ENCODE measurements around the gene RASGRP1. TPM values are rescaled to one million over a fixed set of nuclear protein-coding genes. Genes with fewer than 3 reads are reported as not detected.

Gene RASGRP1
- total RNA-seq, 4 donors from 2014 or later, result 0.29 to 0.99 (median 0.66) TPM

GRCh38 chr15:38551720-38552648 lies 12.6 kb downstream of the RASGRP1 start:
- no peak overlapping the region for H3K4me3 ChIP-seq
- no peaks in the 10 kb centered on the region for H3K27me3 ChIP-seq
- 54% methylated on average over 7 of the region's 7 CpGs for WGBS
- DNase-seq (ENCODE audit: extremely low spot score), result no peak
- no peaks in the 10 kb centered on the region for H3K9me3 ChIP-seq
- no peak overlapping the region for H3K27ac ChIP-seq (replicated peaks in 1 of 4)
- intact Hi-C loops (cut with DNase I), result no loop called here
- H3K36me3 ChIP-seq, result no peaks in the 10 kb centered on the region
- TF ChIP-seq POLR2AphosphoS5 (IDR thresholded peaks at IDR 0.05), result no peak
- TF ChIP-seq POLR2A (IDR thresholded peaks at IDR 0.05; ENCODE audit: low read depth), result no peak
- TF ChIP-seq, protein P1, sequence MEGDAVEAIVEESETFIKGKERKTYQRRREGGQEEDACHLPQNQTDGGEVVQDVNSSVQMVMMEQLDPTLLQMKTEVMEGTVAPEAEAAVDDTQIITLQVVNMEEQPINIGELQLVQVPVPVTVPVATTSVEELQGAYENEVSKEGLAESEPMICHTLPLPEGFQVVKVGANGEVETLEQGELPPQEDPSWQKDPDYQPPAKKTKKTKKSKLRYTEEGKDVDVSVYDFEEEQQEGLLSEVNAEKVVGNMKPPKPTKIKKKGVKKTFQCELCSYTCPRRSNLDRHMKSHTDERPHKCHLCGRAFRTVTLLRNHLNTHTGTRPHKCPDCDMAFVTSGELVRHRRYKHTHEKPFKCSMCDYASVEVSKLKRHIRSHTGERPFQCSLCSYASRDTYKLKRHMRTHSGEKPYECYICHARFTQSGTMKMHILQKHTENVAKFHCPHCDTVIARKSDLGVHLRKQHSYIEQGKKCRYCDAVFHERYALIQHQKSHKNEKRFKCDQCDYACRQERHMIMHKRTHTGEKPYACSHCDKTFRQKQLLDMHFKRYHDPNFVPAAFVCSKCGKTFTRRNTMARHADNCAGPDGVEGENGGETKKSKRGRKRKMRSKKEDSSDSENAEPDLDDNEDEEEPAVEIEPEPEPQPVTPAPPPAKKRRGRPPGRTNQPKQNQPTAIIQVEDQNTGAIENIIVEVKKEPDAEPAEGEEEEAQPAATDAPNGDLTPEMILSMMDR (IDR thresholded peaks at IDR 0.05), result no peak
- TF ChIP-seq EP300 (IDR thresholded peaks at IDR 0.05), result no peak
- no peaks in the 10 kb centered on the region for H3K4me1 ChIP-seq

GRCh38 chr15:38549222-38549621 lies 15.4 kb downstream of the RASGRP1 start:
- H3K36me3 ChIP-seq, result no peaks in the 10 kb centered on the region
- H3K9me3 ChIP-seq, result no peaks in the 10 kb centered on the region
- DNase-seq (ENCODE audit: extremely low spot score), result no peak
- TF ChIP-seq POLR2A (IDR thresholded peaks at IDR 0.05; ENCODE audit: low read depth), result no peak
- no peak for TF ChIP-seq POLR2AphosphoS5 (IDR thresholded peaks at IDR 0.05)
- TF ChIP-seq, protein P1 (IDR thresholded peaks at IDR 0.05), result no peak
- TF ChIP-seq EP300 (IDR thresholded peaks at IDR 0.05), result no peak
- no peak overlapping the region for H3K27ac ChIP-seq (replicated peaks in 1 of 4)
- H3K27me3 ChIP-seq, result no peaks in the 10 kb centered on the region
- H3K4me1 ChIP-seq, result no peaks in the 10 kb centered on the region
- no peak overlapping the region for H3K4me3 ChIP-seq
- intact Hi-C loops (cut with DNase I), result no loop called here

- DNase-seq (ENCODE audit: extremely low spot score), result peak; percentile 55
- H3K27me3 ChIP-seq, result no peaks in the 10 kb centered on the region
- WGBS, result 90% methylated on average over 10 of the region's 10 CpGs
- intact Hi-C loops (cut with DNase I), result no loop called here
- H3K9me3 ChIP-seq, result no peaks in the 10 kb centered on the region
- no peak overlapping the region for H3K27ac ChIP-seq (replicated peaks in 1 of 4)
- no peaks in the 10 kb centered on the region for H3K4me1 ChIP-seq
- no peak overlapping the region for H3K4me3 ChIP-seq
- no peaks in the 10 kb centered on the region for H3K36me3 ChIP-seq
- TF ChIP-seq POLR2AphosphoS5 (IDR thresholded peaks at IDR 0.05) (no peak), POLR2A (IDR thresholded peaks at IDR 0.05; ENCODE audit: low read depth) (no peak), EP300 (IDR thresholded peaks at IDR 0.05) (no peak)
- TF ChIP-seq, protein P1 (IDR thresholded peaks at IDR 0.05), result no peak
These were observed 17.2 kb downstream of the RASGRP1 start for GRCh38 chr15:38547255-38547997.

DNA sequence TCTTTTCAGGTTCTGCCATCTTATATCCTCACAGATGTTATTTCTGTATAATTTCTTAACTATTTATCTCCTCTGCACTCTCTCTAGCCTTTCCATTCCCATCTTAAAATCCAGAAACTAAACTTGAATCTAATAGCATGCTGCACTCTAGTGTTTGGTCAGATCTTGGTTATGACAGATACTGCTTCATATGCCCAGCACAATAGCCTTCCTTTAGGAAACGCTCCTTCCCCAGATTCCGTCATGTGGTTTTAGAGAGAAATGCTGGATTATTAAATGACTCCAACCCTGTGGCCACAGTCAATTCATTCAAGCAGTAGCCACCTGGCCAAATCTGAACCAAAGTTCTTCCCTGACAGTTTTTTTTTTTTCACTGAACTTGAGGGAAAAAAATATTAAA lies 19.4 kb downstream of the RASGRP1 start:
- Histone ChIP-seq H3K27ac (replicated peaks in 1 of 4) (no peak overlapping the region), H3K27me3 (no peaks in the 10 kb centered on the region), H3K4me1 (no peaks in the 10 kb centered on the region), H3K4me3 (no peak overlapping the region), H3K36me3 (no peaks in the 10 kb centered on the region), H3K9me3 (no peaks in the 10 kb centered on the region)
- TF ChIP-seq POLR2AphosphoS5 (IDR thresholded peaks at IDR 0.05) (no peak), POLR2A (IDR thresholded peaks at IDR 0.05; ENCODE audit: low read depth) (no peak), EP300 (IDR thresholded peaks at IDR 0.05) (no peak)
- TF ChIP-seq, protein P1 (IDR thresholded peaks at IDR 0.05), result no peak
- WGBS, result 75% methylated on average over 2 of the region's 2 CpGs
- DNase-seq (ENCODE audit: extremely low spot score), result peak; percentile 39
- intact Hi-C loops (cut with DNase I), result no loop called here
